Measurements from ENCODE around the gene TBC1D3G.
"Not testable (repeated sequence)": the region's sequence is repeated elsewhere in the genome, so short reads cannot be mapped to it uniquely, and the experiment has no call there.

Gene TBC1D3G

DNA sequence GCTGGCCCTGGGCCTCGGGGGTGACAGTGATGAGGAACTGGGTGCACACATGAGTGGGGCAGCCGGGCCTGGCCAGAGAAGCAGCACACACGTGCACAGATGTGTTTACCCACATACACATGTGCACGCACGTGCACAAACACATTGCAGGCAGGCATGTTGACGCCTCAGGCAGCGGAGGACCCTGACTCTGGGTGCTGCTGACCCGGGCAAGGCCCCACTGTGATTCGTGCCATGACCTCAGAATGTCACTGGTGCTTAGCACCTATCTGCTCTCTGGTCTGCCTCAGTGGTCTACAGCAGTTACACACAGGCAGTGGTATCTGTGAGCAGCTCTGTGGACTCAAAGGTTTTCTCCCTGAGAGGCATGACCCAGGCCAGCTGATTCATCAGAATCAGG lies at the start of gene TBC1D3G:
Gene TBC1D3G (plus strand): TSS at position 301 of the 400 bp plus-strand sequence. CDS start 1,528 bp downstream, outside the sequence.
- H3K27ac ChIP-seq = not testable (repeated sequence)

DNA sequence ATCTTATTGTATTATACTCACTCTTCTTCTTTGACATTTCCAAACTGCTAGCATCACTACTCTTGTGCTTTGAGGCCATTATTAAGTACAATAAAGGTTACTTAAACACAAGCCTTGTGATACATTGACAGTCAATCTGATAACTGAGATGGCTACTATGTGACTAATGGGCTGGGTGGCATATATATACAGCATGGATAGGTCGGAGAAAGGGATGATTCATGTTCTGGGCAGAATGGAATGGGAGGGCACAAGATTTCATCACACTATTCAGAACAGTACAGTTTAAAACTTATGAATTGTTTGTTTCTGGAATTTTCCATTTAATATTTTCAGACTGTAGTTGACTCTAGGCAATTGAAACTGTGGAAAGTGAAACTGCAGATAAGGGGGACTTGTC lies 40.4 kb upstream of the TBC1D3G start:
- H3K27ac ChIP-seq = not testable (repeated sequence)

DNA sequence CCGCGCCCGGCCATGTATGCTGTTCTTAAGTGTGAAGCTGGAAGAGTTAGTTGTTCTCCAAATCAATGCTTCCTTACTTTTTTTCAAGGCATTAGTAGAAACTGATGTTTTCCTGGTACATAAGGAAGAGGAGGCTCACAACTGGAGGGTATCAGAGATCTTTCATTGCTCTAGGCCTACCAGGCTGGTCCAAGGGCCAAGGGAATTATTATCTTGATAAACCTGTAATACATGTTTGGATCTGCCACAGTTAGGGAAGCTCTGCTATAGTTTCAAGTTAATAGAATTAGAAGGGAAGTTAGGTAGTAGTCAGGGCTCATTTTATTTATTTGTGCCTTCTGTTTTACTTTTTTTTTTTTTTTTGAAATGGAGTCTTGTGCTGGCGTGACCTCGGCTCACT lies 39.5 kb upstream of the TBC1D3G start:
- H3K27ac ChIP-seq = not testable (repeated sequence)

DNA sequence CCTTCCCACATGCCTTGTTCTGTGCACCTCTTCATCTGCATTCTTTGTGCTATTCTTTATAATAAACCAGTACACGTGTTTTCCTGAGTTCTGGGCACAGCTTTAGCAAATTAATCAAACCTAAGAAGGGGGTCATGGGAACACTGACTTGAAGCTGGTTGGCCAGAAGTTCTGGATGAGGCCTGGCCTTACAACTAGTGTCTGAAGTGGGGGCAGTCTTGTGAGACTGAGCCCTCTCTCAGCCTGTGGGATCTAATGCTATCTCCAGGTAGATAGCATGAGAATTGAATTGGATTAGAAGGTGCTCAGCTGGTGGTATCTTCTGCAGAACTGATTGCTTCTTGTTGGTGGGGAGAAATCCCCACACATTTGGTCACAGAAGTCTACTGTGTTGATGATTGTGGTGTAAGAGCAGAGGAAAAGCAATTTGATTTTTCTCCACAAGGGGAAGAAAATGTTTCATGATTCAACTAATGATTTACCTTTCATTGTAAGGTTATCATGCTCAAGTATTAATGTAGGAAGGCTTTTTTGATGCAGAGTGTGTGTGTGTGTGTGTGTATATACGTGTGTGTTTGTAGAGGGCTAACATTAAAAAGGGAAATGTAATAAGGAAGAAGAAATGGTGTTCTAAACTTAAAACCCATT lies 33.6 kb upstream of the TBC1D3G start:
- not testable (repeated sequence) for H3K27ac ChIP-seq

DNA sequence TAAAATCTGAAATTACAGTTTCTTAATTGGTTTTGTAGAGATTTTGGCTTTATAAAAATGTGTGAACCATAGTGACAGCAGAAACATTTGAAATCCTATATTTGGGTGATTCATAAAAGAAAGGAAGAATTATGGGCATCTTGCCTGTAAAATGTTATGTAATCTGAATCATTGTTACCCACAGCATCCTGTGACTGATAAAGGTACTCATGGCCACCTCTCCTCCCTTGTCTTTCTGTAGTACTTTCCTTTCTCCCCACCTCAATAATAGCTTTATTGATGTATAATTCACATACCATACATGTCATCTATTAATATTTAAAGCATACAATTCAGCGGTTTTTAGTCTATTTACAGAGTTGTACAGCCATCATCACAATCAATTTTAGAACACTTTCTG lies 28.5 kb upstream of the TBC1D3G start:
- H3K27ac ChIP-seq = not testable (repeated sequence)

DNA sequence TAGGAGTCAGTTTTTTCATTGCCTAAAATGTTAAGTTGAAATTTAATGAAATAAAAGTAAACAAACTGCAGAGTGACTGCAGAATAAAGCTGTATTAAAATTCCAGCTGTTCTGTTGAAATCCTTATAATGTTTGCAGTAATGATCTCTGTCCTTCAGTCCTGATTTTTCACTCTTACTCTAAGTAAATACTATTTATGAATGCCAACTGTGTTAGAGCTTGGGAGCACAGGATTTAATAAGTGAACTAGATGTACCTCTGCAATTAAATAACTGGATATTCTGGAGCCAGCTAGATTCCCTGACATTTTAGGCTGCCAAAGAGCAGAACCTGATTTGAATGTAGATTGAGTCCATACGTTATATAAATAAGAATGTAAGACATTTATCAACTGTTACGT lies 7.9 kb upstream of the TBC1D3G start:
- H3K27ac ChIP-seq = not testable (repeated sequence)

DNA sequence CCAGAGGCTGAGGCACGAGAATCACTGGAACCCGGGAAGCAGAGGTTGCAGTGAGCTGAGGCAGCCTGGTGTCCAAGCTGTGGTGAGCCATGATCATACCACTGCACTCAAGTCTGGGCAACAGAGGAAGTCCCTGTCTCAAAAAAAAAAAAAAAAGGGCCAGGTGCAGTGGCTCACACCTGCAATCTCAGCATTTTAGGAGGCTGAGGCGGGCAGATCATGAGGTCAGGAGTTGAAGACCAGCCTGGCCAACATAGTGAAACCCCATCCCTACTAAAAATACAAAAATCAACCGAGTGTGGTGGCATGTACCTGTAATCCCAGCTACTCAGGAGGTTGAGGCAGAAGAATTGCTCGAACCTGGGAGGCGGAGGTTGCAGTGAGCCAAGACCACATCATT lies 38.8 kb downstream of the TBC1D3G start:
- not testable (repeated sequence) for H3K27ac ChIP-seq

DNA sequence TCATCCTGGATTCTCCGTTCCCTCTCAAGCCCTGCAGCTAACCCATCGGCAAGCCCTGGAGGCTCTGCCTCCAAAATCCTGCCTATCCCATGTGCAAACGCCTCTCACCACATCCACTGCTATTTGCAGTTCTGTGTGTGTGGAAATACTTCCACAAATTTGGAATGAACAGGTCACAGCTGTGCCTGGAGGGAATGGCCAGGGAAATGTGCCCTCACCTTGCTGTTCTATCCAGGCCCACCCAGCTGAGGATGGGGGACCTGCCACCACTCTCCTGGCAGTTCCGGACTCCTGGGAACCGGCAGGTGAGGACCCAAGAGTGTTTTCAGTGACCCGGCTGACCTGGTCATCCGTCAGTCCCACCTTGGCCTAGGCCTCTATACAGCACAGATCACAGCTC lies 52.3 kb downstream of the TBC1D3G start:
- not testable (repeated sequence) for H3K27ac ChIP-seq

Data from VCaP (cell line).